ENCODE measurements around the gene SALL4. TPM values are rescaled to one million over a fixed set of nuclear protein-coding genes. Genes with fewer than 3 reads are reported as not detected.
"Not testable (repeated sequence)": the region's sequence is repeated elsewhere in the genome, so short reads cannot be mapped to it uniquely, and the experiment has no call there.

The SALL4 gene
- under 1 TPM; 0.11 to 0.52 (median 0.21) TPM for polyA plus RNA-seq (ENCODE audit: insufficient read length in 10 of 10)
- long read RNA-seq, donor 1: 0 reads
- long read RNA-seq, donor 2: 0 reads
- long read RNA-seq, donor 3: 0 reads
- long read RNA-seq, donor 4: 0 reads
- long read RNA-seq, donor 5: 0 reads
- long read RNA-seq, donor 6: 0 reads
- long read RNA-seq, donor 7: 0 reads
- long read RNA-seq, donor 8: 0 reads
- long read RNA-seq, donor 9: 0 reads

DNA sequence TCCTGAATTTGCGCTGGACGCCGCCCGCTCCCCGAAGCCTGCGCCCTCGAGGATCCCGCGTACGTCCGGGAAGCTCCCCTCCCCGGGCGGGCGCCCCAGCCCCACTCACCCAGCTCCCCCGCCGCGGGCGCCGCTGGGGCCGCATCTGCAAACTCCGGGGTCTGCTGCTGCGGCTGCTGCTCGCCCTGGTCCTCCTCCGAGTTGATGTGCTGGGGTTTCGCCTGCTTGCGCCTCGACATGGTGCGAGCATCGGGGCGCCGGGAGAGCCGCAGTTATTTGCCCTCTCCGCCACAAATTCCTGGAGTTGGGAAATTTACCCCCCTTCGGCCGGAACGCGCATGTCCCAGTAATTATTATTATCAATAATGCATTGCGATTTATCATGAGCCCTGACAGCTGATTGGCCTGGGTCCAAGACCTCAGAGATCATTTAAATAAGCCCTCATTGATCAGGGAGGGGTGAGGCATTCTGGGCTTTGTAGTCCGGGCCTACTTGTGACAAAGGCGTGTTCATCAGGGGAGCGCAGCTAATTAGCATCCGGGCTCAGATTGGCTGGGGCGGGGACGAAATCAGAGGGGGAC, at the start of gene SALL4:
SALL4 (minus strand) TSS at position 352 of the 582 bp plus-strand sequence; CDS start at position 239, 113 bp downstream.
- peak in 1 of 3 donors; percentile 32 for DNase-seq

DNA sequence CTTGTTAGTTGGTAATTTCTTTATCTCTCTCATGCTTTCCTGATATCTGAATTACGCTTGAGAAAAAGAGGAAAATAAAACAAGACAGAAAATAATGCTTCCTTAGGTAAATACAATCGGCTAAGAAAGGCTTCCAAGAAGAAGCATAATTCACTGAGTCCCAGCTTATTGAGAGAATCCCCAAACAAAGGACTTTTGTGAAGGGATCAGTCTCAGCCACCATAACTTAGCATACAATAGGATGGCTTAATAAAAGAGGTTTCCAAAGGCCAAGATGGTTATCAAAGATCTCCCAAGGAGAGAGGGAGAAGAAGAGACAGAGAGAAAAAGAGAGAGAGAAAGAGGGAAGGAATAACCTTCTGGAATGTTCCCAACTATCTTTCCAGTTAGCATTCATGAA, 46.0 kb upstream of the SALL4 start:
- no peak for DNase-seq

DNA sequence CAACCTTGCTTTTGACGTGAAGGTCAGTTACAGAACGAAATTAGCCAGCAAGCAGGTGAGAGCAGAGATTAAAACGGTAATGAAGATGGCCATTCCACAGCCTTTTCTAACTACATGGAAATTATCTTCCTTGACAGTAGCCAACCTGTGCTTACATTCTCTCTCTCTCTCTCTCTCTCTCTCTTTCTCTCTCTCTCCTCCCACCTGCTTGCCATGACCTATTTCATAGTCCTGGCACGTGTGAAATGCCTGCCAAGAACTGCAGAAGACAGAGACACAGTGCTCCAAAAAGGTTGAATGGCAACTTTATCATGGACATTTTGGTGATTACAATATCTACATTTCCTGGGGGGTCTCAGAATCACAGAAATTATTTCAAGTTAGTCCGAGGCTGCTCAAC, 38.5 kb upstream of the SALL4 start:
- DNase-seq: no peak

- no peak for DNase-seq
These were observed 35.6 kb upstream of the SALL4 start for GRCh38 chr20:51837876-51838420.

DNA sequence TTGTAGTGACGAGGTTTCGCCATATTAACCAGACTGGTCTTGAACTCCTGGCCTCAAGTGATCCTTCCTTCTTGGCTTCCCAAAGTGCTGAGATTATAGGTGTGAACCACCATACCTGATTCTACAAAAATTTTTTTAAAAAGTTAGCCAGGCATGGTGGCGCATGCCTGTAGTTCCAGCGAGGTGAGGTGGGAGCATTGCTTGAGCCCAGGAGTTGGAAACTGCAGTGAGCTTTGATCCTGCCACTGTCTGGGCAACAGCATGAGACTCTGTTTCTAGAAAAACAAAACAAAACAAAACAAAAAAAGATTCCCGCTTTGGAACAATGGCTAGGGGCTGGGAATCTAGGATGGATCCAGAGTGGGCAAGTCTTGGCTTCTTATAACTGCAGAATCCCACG, 35.1 kb upstream of the SALL4 start:
- DNase-seq: no peak

GRCh38 chr20:51833326-51833725, 31.0 kb upstream of the SALL4 start:
- no peak for DNase-seq

DNA sequence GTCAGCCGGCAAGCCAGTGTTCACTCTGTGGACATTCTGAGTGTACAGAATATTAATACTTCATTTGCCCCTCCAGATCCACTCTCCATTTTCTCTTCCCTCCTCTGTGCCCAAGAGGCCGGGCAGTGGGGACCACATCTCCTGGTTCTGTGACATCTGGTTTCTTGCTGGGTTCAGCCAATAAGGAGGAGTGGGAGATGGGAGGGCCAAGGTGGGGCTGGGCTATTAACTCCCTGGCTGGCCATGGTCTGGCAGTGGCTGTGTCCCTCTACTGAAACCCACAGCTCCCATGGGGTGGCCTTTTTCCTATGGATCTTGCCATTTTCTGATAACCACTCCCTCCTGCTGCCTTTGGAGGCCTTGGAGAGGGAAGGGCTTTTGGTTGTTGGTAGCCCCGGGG, 30.0 kb upstream of the SALL4 start:
- no peak for DNase-seq

- peak; percentile 16 to 49 (median 28) for DNase-seq
These were observed 29.5 kb upstream of the SALL4 start for GRCh38 chr20:51831866-51832265.

GRCh38 chr20:51830538-51830937, 28.2 kb upstream of the SALL4 start:
- no peak for DNase-seq

GRCh38 chr20:51828762-51829161, 26.4 kb upstream of the SALL4 start:
- peak in 2 of 3 donors; percentile 13 to 47 for DNase-seq

GRCh38 chr20:51826372-51826771, 24.1 kb upstream of the SALL4 start:
- DNase-seq: no peak

DNA sequence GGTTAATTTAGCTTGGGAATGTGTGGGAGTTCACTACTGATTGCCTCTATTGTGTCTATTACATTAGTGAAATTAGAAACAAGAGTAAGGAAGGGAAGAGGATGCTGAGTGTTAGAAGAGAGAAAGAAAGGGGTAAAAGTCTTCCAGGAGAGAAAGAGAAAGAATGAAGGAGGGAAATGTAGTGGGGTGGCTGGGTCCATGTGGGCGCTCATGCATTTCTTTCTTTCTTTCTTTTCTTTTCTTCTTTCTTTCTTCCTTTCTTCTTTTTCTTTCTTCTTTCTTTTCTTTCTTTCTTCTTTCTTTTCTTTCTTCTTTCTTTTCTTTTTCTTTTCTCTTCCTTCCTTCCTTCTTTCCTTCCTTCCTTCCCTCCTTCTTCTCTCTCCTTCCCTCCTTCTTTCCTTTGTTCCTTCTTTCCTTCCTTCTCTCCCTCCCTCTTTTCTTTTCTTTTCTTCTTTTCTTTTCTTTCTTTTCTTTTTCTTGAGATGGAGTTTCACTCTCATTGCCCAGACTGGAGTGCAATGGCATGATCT, 16.2 kb upstream of the SALL4 start:
- DNase-seq: no peak

DNA sequence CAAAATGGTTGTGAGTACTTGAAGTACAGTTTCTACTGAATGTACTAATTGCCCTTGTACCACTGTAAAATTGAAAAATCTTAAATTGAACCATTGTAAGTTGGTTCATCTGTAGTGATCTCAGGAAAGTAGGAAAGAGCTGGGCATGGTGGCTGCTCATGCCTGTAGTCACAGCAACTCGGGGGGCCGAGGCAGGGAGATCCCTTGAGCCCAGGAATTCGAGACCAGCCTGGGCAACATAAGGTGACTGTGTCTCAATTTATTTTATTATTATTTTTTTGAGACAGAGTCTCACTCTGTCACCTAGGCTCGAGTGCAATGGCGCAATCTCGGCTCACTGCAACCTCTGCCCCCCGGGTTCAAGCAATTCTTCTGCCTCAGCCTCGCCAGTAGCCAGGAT, 14.5 kb upstream of the SALL4 start:
- not testable (repeated sequence) for DNase-seq

DNA sequence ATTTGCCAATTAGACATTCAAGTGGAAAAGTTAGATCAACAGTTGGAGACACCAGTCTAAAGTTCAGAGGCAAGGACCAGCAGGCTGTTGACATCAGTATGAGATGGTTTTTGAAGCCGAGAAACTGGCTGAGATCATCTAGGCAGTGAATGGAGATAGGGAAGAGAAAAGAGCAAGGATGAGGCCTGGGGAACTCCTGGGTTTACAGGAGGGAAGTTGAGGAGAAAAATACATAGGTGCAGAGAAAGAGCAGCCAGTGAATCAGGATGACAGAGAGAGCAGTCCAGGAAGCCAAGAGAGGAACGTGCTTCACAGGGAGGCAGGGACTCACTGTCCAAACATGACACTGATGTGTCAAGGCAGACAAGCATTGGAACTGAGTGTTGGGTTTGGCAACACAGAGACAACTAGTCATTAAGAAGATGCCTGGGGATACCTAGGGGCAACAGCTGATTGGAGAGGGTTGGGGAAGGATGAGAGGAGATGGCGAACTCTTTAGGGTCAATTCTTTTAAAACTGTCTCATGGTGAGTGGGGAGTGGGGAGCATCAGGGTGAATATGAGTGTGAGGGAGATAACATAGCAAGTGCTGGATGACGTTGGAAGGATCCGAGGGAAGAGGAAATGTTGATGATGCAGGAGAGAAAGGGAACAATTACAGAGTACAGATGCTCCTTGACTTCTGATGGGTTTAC, 13.2 kb upstream of the SALL4 start:
- no peak for DNase-seq

DNA sequence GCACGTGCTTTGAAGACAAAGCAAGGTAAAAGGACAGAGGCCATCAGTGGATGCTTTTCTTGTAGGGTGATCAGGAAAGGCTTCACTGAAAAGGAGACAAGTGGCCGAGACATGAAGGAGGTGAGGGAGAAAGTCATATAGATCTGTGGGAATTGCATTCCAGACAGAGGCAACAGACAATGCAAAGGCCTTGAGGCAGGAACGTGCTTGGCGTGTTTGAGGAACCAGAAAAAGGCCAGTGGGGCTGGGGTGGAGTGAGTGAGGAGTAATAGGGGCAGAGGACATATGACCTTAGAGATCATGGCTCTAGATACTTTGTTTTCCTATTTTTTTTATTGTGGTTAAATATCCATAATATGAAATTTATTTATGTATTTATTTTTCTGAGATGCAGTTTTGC, 10.5 kb upstream of the SALL4 start:
- DNase-seq: no peak

GRCh38 chr20:51811514-51812128, 9.3 kb upstream of the SALL4 start:
- no peak for DNase-seq

DNA sequence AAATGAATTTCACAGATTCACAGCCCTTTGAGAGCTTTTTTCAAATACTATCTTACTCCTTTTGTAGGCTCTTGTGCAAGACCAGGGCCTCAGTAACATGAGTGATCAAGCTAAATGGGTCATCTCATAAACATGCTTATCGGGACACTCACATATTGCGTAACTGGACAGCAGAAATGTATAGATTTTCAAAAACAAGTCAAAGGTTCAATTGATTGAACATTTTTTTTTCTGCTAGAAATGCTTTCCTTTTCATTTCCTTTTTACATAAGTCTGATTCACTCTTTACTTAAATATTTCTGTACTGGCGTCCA, 8.7 kb upstream of the SALL4 start:
- no peak for DNase-seq

DNA sequence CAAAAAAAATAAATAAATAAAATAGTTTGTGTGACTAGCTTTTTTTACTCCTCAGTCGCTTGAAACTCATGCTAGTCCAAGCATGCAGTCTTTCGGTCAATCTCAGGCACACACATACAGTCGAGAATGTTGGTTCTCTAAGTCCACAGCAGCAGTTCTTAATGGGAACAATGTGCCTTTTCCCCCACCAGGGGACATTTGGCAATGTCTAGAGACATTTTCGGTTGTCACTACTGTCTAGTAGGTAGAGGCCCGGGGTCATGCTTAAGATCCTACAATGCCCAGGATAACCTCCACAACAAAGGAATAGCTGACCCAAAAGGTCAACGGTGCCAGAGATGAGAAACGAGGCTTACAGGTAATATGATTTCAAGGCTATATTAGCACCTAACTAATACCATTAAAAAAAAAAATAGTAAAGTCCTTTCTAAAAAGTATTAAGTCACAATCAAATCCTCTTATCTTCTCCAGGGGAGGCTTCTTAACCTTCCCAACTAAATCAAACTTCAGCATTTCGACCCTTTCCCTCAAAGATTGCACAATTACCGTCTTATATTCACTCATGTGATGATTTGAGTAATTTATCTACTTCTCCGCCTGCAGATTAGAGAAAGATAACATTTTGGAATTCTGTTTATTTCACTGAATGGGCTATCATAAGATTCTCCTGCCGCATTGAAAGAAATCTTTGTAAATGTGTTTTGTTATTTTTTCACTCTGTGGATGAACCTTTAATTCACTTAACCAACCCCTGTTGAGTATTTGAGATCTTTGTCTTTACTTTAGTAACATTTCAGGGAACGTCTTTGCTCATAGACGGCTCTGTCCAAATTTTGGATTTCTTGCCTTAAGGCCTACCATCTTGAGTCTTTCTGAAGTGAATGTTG, 8.1 kb upstream of the SALL4 start:
- no peak for DNase-seq

DNA sequence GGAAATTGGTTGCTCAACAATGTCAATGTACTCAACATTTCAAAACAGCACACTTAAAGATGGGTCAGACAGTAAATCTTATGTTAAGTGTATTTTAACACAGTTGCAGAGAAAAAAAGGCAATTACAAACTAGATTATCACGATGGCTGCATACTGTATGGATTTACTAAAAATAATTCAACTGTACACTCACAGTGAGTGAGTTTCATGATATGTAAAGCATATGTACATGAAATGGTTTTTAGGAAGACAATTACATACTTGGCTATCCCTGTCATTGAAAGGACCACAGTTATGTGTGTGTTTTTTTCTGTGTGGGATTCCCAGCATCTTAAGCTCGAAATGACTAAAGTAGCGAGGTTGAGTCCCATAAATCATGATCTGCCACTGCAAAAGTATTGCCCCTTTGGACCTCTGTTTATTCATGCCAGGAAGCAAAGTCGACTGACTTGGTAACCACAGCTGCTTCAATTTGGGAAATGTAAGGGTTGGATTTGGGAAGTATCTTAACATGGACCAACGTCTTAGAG, 5.5 kb upstream of the SALL4 start:
- peak in 1 of 3 donors; percentile 78 for DNase-seq

GRCh38 chr20:51804754-51805153, 2.4 kb upstream of the SALL4 start:
- no peak for DNase-seq

Data from muscle of back (tissue), 13 donors.